Panc1 (cell line): ENCODE data around the gene ANKRD30A. TPM values are rescaled to one million over a fixed set of nuclear protein-coding genes. Genes with fewer than 3 reads are reported as not detected.

Experiments used
- ATAC-seq: fragments of 200-7000 bp; cut with Tn5 transposase; 2 replicates; pipeline ENCODE4 v1.9.1; 2020; ENCODE audit warnings: mild to moderate bottlenecking, moderate library complexity
- BruUV-seq: library from RNA; stranded (reverse); fragments of 400-500 nt; replicated peaks from 2 replicates; lab custom pipeline; 2021; lab: Mats Ljungman, UMichigan
- CTCF ChIA-PET: fragments of 300-600 bp; sonication (Branson Sonifier 250); formaldehyde crosslinking; loops from one replicate; lab custom pipeline; 2022; ENCODE audit warnings: antibody characterized with exemption; lab: Charles Lee
- POLR2A ChIA-PET: fragments of 300-600 bp; sonication (Branson Sonifier 250); formaldehyde crosslinking; loops from one replicate; lab custom pipeline; 2022; ENCODE audit warnings: antibody characterized with exemption; lab: Charles Lee
- DNase-seq: peaks from one replicate; pipeline ENCODE4 v3.0.0-alpha.2; 2010; ENCODE audit warnings: low read depth, low spot score
- H3K27ac ChIP-seq: 2 replicates; pipeline ENCODE4 v1.5.1; 2011; ENCODE audit warnings: mild to moderate bottlenecking, low read length, inconsistent platforms
- H3K27me3 ChIP-seq: fragments of 200-500 bp; sonication (Bioruptor generic); 2 replicates; pipeline ENCODE4 v1.6.0; 2014; ENCODE audit warnings: low read length, inconsistent platforms; ENCODE audit not compliant: control insufficient read depth, insufficient read depth
- H3K36me3 ChIP-seq: fragments of 200-500 bp; sonication (Bioruptor generic); 2 replicates; pipeline ENCODE4 v1.5.1; 2014; ENCODE audit warnings: inconsistent platforms, mild to moderate bottlenecking, low read length, moderate library complexity; ENCODE audit not compliant: control insufficient read depth, insufficient read depth
- H3K4me1 ChIP-seq: 2 replicates; pipeline ENCODE4 v1.5.1; 2011; ENCODE audit warnings: inconsistent platforms, mild to moderate bottlenecking, low read length, moderate library complexity; ENCODE audit not compliant: control insufficient read depth, insufficient read depth
- H3K4me3 ChIP-seq, 2 experiments: 2 replicates each; pipeline ENCODE4 v1.5.1; 2011 to 2012; ENCODE audit warnings: low read depth in 2 of 2, low read length in 2 of 2, mild to moderate bottlenecking in 2 of 2, inconsistent platforms in 1 of 2, moderate library complexity in 1 of 2
- H3K9me3 ChIP-seq: fragments of 200-500 bp; sonication (Bioruptor generic); 2 replicates; pipeline ENCODE4 v1.5.1; 2014; ENCODE audit warnings: low read depth, mild to moderate bottlenecking, inconsistent platforms, low read length, moderate library complexity; ENCODE audit not compliant: control insufficient read depth, insufficient read depth
- CTCF ChIP-seq: fragments of 450-650 bp; IDR thresholded peaks from 2 replicates; pipeline ENCODE4 v1.5.1; 2017; ENCODE audit warnings: mild to moderate bottlenecking
- POLR2AphosphoS5 ChIP-seq: IDR thresholded peaks from 2 replicates; pipeline ENCODE4 v1.6.1; 2012; ENCODE audit warnings: mild to moderate bottlenecking, low read depth, low read length, moderate library complexity
- REST ChIP-seq, 2 experiments: IDR thresholded peaks; 2 replicates each; pipeline ENCODE4 v1.6.1; 2011 to 2012; ENCODE audit warnings: low read depth in 2 of 2, control low read depth in 1 of 2, low read length in 1 of 2, mild to moderate bottlenecking in 1 of 2, moderate library complexity in 1 of 2; ENCODE audit not compliant: insufficient read depth in 1 of 2
- SIN3A ChIP-seq: IDR thresholded peaks from 2 replicates; pipeline ENCODE4 v1.6.1; 2012; ENCODE audit warnings: low read depth, mild to moderate bottlenecking, low read length, moderate library complexity, borderline replicate concordance; ENCODE audit not compliant: insufficient read depth
- TCF7L2 ChIP-seq: IDR thresholded peaks from 2 replicates; pipeline ENCODE4 v1.6.1; 2011; ENCODE audit warnings: mild to moderate bottlenecking, low read depth, low read length, inconsistent platforms
- in situ Hi-C: cut with HindIII; loops from 2 replicates; pipeline ENCODE4 v1.10.0; 2016; ENCODE audit warnings: low sequenced_read_pairs, low pct_unique_long_range_greater_than_20kb
- intact Hi-C: fragments of 100-400 bp; cut with micrococcal nuclease; formaldehyde crosslinking; loops from one replicate; pipeline ENCODE4 v1.10.0; 2022; ENCODE audit not compliant: unreplicated experiment
- total RNA-seq: library from RNA; stranded (reverse); gene quantifications from one replicate; pipeline ENCODE4 v1.2.1, GENCODE V29; 2021; ENCODE audit not compliant: unreplicated experiment

Gene ANKRD30A
- total RNA-seq, 1 experiment from 2014 or later: not detected

GRCh38 chr10:37222046-37222445, 96.6 kb downstream of the ANKRD30A start:
- Histone ChIP-seq H3K4me3 (no peak overlapping the region), H3K36me3 (no peaks in the 10 kb centered on the region), H3K27me3 (no peaks in the 10 kb centered on the region), H3K27ac (no peak overlapping the region), H3K9me3 (no peaks in the 10 kb centered on the region), H3K4me1 (no peaks in the 10 kb centered on the region)
- TF ChIP-seq REST (IDR thresholded peaks at IDR 0.05; ENCODE audit: insufficient read depth in 1 of 2, low read depth in 2 of 2, low read length in 1 of 2) (no peak), CTCF (no peak), SIN3A (no peak), POLR2AphosphoS5 (no peak), TCF7L2 (no peak)
- ATAC-seq: no peak
- POLR2A ChIA-PET: no interaction called here
- BruUV-seq: no TSS peak
- intact Hi-C loops: no loop called here
- CTCF ChIA-PET: no interaction called here
- in situ Hi-C loops: no loop called here
- no peak for DNase-seq

- no TSS peak for BruUV-seq
- Histone ChIP-seq H3K4me3 (no peak overlapping the region), H3K4me1 (no peaks in the 10 kb centered on the region), H3K27ac (no peak overlapping the region), H3K9me3 (no peaks in the 10 kb centered on the region), H3K27me3 (no peaks in the 10 kb centered on the region), H3K36me3 (no peaks in the 10 kb centered on the region)
- TF ChIP-seq SIN3A: no peak
- TF ChIP-seq TCF7L2: no peak
- no peak for TF ChIP-seq POLR2AphosphoS5
- TF ChIP-seq REST (IDR thresholded peaks at IDR 0.05; ENCODE audit: insufficient read depth in 1 of 2, low read depth in 2 of 2, low read length in 1 of 2): no peak
- no peak for TF ChIP-seq CTCF
- in situ Hi-C loops: no loop called here
- intact Hi-C loops: no loop called here
- DNase-seq (no peak), ATAC-seq (no peak)
- POLR2A ChIA-PET: no interaction called here
- CTCF ChIA-PET: no interaction called here
Observed at GRCh38 chr10:37225163-37225562, 99.8 kb downstream of the ANKRD30A start.
